Right cardiac atrium (tissue), 5 donors: Measurements from ENCODE around the gene DNAJC5G. TPM values are rescaled to one million over a fixed set of nuclear protein-coding genes. Genes with fewer than 3 reads are reported as not detected.

Experiments
- ATAC-seq, 2 donors: fragments of 200-7000 bp; cut with Tn5 transposase; one replicate each; pipeline versions ENCODE4 v1.8.0 to v1.9.1; 2020; ENCODE audit warnings: moderate library complexity in 2 of 2, mild to moderate bottlenecking in 1 of 2
- DNase-seq, 3 donors: peaks; one replicate each; pipeline ENCODE4 v3.0.0-alpha.2; 2020
- H3K27ac ChIP-seq: one replicate; pipeline ENCODE4 v1.5.1; 2013; ENCODE audit warnings: mild to moderate bottlenecking, low read length, control low read depth, moderate library complexity
- H3K27me3 ChIP-seq: one replicate; pipeline ENCODE4 v1.6.1; 2013; ENCODE audit not compliant: control insufficient read depth, insufficient read depth
- H3K4me1 ChIP-seq: one replicate; pipeline ENCODE4 v1.6.1; 2013; ENCODE audit warnings: low read length; ENCODE audit not compliant: control insufficient read depth, insufficient read depth
- H3K4me3 ChIP-seq: one replicate; pipeline ENCODE4 v1.5.1; 2013; ENCODE audit warnings: low read length, control low read depth
- H3K9me3 ChIP-seq: one replicate; pipeline ENCODE4 v1.6.1; 2013; ENCODE audit warnings: low read length; ENCODE audit not compliant: control insufficient read depth
- WGBS: extraction: QIAGEN DNeasy Blood & Tissue Kit; methylation state at CpG from one replicate; pipeline ENCODE4 v1.1.7; 2013; 5-methylcytosine and 5-hydroxymethylcytosine counted together
- intact Hi-C, 4 donors: fragments of 100-400 bp; cut with DNase I; formaldehyde crosslinking; loops; one replicate each; pipeline versions ENCODE4 v1.11.0 to v1.14.0; 2022 to 2023
- long read RNA-seq, 4 donors: library from polyadenylated mRNA; unstranded; transcript quantifications; one replicate each; pipeline ENCODE4 v2.0.0, GENCODE V29; 2020 to 2021
- polyA plus RNA-seq: library from polyadenylated mRNA; stranded (reverse); fragments of 200-250 nt; gene quantifications from one replicate; pipeline ENCODE4 v1.2.3, GENCODE V29; 2013
- total RNA-seq, 4 donors: library from RNA; stranded (reverse); fragmentation: NEBNext Ultra II Directional; extraction: Animal tissue kit (Norgen Biotek cat#: 25700); gene quantifications; one replicate each; pipeline ENCODE4 v1.2.1, GENCODE V29; 2021
- donor health status: healthy with polysubstance abuse.
- donor health status: DM: no; HTN: yes; CAD: no.
- donor health status: DM: no; HTN: no; CAD: no.
- donor health status: DM: no; HTN: yes; CAD: no; lungs with severe emphysema.
- donor health status: DM: yes; HTN: yes; CAD: no.

The DNAJC5G gene, protein sequence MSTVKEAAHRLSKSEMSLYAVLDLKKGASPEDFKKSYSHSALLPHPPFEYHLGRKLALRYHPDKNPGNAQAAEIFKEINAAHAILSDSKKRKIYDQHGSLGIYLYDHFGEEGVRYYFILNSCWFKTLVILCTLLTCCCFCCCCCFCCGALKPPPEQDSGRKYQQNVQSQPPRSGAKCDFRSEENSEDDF
- total RNA-seq: 1 to 10 TPM; 1.3 to 3.0 (median 1.8) TPM
- 2.2 TPM for polyA plus RNA-seq
- long read RNA-seq, donor 1, partial matches to known transcripts: 1 of 2 reads
- long read RNA-seq, donor 1, other reads (novel, unspliced or antisense): 0 of 2 reads
- long read RNA-seq, donor 2: 0 reads
- long read RNA-seq, donor 3, partial matches to known transcripts: 0 of 3 reads
- long read RNA-seq, donor 3, other reads (novel, unspliced or antisense): 3 of 3 reads
- long read RNA-seq, donor 4: 0 reads

DNA sequence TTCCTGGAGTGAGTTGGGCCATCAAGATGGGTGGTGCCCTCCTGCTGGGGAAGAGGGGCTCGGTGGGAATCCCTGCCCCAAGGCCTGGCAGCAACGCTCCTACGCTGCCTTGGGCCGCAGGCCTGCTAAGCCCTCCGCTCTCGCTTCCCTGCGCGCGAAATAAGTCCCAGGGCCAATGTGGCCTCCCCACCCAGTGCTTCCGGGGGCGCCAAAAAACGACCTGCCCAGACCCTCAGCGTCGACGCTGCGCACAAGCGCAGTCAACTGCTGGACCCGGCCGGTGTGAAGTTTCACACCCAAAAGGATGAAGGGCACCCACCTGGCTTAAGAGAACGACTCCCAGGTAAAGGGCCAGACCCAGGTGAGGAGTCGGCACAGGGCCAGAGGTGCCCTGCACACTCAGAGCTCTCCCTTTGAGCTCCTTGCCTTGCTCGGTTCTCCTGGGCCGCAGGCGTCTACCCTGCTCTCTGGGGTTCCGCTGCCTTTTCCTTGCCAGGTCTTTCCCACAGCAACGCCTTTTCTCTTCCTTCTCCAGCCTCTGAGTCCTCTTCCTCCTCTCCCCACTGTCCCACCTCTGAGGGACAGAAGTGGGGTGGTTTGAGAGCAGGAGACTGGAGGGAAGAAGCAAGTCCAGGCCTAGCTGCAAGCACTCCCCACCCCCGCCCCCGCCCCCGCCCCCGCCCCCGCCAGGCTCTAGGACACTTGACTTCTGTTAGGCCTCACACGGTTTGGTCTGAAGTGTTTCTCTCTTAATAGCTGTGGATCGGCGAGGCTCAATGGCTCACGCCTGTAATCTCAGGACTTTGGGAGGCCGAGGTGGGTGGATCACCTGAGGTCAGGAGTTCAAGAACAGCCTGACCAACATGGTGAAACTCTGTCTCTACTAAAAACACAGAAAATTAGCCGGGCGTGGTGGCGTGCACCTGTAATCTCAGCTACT, at the start of gene DNAJC5G:
Gene DNAJC5G (plus strand): TSS at position 223 of the 940 bp plus-strand sequence. CDS start 1,296 bp downstream, outside the sequence.
- no peak within 1 kb of the TSS for H3K27ac ChIP-seq
- DNase-seq (no peak), ATAC-seq (no peak)
- peaks cover 6% of the 10 kb centered on the region for H3K4me1 ChIP-seq
- no peaks in the 10 kb centered on the region for H3K27me3 ChIP-seq
- 79% methylated on average over 39 of the region's 39 CpGs for WGBS
- no peak within 1 kb of the TSS for H3K4me3 ChIP-seq
- no peaks in the 10 kb centered on the region for H3K9me3 ChIP-seq
- intact Hi-C loops: no loop called here

GRCh38 chr2:27225526-27225925, 49.7 kb upstream of the DNAJC5G start:
- WGBS: 92% methylated on average over 9 of the region's 9 CpGs
- DNase-seq (no peak), ATAC-seq (no peak)
- H3K4me3 ChIP-seq: no peak overlapping the region
- intact Hi-C loops: no loop called here
- H3K9me3 ChIP-seq: no peaks in the 10 kb centered on the region
- H3K4me1 ChIP-seq: no peaks in the 10 kb centered on the region
- no peaks in the 10 kb centered on the region for H3K27me3 ChIP-seq
- H3K27ac ChIP-seq: no peak overlapping the region

DNA sequence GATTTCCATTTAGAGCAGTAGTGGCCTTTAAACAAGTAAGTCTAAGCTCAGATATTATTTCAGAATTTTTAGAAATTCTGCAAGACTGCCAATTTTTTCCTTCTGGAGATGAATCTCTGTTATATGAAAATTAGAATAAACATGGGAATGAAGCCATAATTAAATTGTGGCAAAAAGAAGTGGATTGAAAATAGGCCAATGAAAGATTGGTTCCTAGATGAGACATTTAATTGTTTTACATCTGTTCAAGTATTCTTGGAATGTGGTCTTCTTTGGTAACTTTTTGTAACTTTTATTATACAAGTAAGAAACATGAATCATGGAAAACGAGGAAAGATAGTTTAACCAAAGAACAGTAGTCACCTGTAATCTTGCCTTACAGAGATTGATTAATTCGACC, 47.7 kb upstream of the DNAJC5G start:
- H3K27ac ChIP-seq: no peak overlapping the region
- H3K4me3 ChIP-seq: no peak overlapping the region
- H3K27me3 ChIP-seq: no peaks in the 10 kb centered on the region
- H3K4me1 ChIP-seq: no peaks in the 10 kb centered on the region
- no peaks in the 10 kb centered on the region for H3K9me3 ChIP-seq
- DNase-seq (no peak), ATAC-seq (no peak)
- 84% methylated on average over 2 of the region's 2 CpGs for WGBS
- intact Hi-C loops: no loop called here

- Histone ChIP-seq H3K9me3 (no peaks in the 10 kb centered on the region), H3K4me3 (no peak overlapping the region), H3K27ac (no peak overlapping the region), H3K27me3 (no peaks in the 10 kb centered on the region), H3K4me1 (no peaks in the 10 kb centered on the region)
- intact Hi-C loops: no loop called here
- 92% methylated on average over 13 of the region's 13 CpGs for WGBS
- no peak for ATAC-seq
- DNase-seq: no peak
These were observed 43.3 kb upstream of the DNAJC5G start for GRCh38 chr2:27231921-27232320.

DNA sequence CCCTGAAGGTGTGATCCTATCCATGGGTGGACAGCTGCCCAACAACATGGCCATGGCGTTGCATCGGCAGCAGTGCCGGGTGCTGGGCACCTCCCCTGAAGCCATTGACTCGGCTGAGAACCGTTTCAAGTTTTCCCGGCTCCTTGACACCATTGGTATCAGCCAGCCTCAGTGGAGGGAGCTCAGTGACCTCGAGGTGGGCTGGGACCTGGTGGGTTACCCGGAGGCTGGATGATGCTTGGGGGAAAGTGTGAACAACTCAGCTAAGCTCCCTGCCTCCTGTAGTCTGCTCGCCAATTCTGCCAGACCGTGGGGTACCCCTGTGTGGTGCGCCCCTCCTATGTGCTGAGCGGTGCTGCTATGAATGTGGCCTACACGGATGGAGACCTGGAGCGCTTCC, 41.9 kb upstream of the DNAJC5G start:
- intact Hi-C loops: no loop called here
- 94% methylated on average over 14 of the region's 14 CpGs for WGBS
- no peak overlapping the region for H3K4me3 ChIP-seq
- no peaks in the 10 kb centered on the region for H3K4me1 ChIP-seq
- DNase-seq (peak in 1 of 3 donors; percentile 4), ATAC-seq (no peak)
- no peaks in the 10 kb centered on the region for H3K27me3 ChIP-seq
- no peaks in the 10 kb centered on the region for H3K9me3 ChIP-seq
- no peak overlapping the region for H3K27ac ChIP-seq

DNA sequence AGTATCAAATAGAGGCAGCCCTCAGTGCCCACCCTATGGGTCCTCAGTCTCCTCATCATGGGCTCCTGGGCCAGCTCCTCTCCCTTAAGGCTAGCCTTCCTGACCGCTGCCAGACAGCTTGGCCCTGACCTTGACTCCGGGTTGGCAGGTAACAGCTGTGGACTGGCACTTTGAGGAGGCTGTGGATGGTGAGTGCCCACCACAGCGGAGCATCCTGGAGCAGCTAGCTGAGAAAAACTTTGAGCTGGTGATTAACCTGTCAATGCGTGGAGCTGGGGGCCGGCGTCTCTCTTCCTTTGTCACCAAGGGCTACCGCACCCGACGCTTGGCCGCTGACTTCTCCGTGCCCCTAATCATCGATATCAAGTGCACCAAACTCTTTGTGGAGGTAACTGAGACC, 39.1 kb upstream of the DNAJC5G start:
- DNase-seq: peak in 1 of 3 donors; percentile 25
- 97% methylated on average over 12 of the region's 12 CpGs for WGBS
- H3K9me3 ChIP-seq: no peaks in the 10 kb centered on the region

GRCh38 chr2:27236626-27237025, 38.6 kb upstream of the DNAJC5G start:
- 85% methylated on average over 3 of the region's 3 CpGs for WGBS
- H3K4me3 ChIP-seq: no peak overlapping the region
- no peak overlapping the region for H3K27ac ChIP-seq
- H3K9me3 ChIP-seq: no peaks in the 10 kb centered on the region
- no peaks in the 10 kb centered on the region for H3K4me1 ChIP-seq
- intact Hi-C loops: no loop called here
- no peak for ATAC-seq
- no peaks in the 10 kb centered on the region for H3K27me3 ChIP-seq
- no peak for DNase-seq

More for the DNA sequence above, 39.1 kb upstream of the DNAJC5G start:
- intact Hi-C loops: no loop called here
- Histone ChIP-seq H3K27ac (no peak overlapping the region), H3K4me3 (no peak overlapping the region), H3K27me3 (no peaks in the 10 kb centered on the region), H3K4me1 (no peaks in the 10 kb centered on the region)
- ATAC-seq: no peak

DNA sequence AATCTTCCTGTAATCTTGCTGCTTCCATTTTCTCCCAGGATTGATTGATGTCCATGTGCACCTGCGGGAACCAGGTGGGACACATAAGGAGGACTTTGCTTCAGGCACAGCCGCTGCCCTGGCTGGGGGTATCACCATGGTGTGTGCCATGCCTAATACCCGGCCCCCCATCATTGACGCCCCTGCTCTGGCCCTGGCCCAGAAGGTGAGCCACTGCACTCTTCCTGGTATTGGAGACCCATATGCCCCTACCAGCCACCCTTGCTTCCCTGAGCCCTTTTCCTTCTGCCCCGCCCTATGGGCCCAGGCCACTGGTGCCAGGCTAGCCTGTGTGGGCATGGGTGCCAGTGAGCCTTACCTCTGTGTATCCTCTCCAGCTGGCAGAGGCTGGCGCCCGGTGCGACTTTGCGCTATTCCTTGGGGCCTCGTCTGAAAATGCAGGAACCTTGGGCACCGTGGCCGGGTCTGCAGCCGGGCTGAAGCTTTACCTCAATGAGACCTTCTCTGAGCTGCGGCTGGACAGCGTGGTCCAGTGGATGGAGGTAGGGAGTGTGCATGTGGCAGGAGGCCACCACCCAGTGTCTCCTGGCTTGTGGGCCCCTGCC, 37.8 kb upstream of the DNAJC5G start:
- Histone ChIP-seq H3K4me3 (no peak overlapping the region), H3K27me3 (no peaks in the 10 kb centered on the region), H3K9me3 (no peaks in the 10 kb centered on the region), H3K4me1 (no peaks in the 10 kb centered on the region), H3K27ac (no peak overlapping the region)
- no peak for ATAC-seq
- peak in 1 of 3 donors; percentile 50 for DNase-seq
- whole genome bisulfite sequencing: 97% methylated on average over 15 of the region's 15 CpGs
- intact Hi-C loops: no loop called here

GRCh38 chr2:27238976-27239375, 36.3 kb upstream of the DNAJC5G start:
- intact Hi-C loops: no loop called here
- no peaks in the 10 kb centered on the region for H3K9me3 ChIP-seq

GRCh38 chr2:27240406-27240805, 34.8 kb upstream of the DNAJC5G start:
- ATAC-seq (no peak), DNase-seq (peak in 1 of 3 donors; percentile 35)
- 90% methylated on average over 9 of the region's 9 CpGs for WGBS
- intact Hi-C loops: no loop called here
- Histone ChIP-seq H3K4me3 (no peak overlapping the region), H3K4me1 (peaks cover 1% of the 10 kb centered on the region), H3K27me3 (no peaks in the 10 kb centered on the region), H3K27ac (no peak overlapping the region), H3K9me3 (no peaks in the 10 kb centered on the region)

More at GRCh38 chr2:27238976-27239375, 36.3 kb upstream of the DNAJC5G start:
- Histone ChIP-seq H3K27ac (no peak overlapping the region), H3K27me3 (no peaks in the 10 kb centered on the region), H3K4me1 (no peaks in the 10 kb centered on the region), H3K4me3 (no peak overlapping the region)
- WGBS: 94% methylated on average over 8 of the region's 8 CpGs
- DNase-seq: peak in 1 of 3 donors; percentile 34
- ATAC-seq: no peak
